Posterior vena cava (tissue), 2 donors: ENCODE measurements around the gene GPR155. TPM values are rescaled to one million over a fixed set of nuclear protein-coding genes. Genes with fewer than 3 reads are reported as not detected.
A peak's percentile ranks its signal among the peaks of the same experiment; 100 is the strongest.
"Not testable (repeated sequence)": the region's sequence is repeated elsewhere in the genome, so short reads cannot be mapped to it uniquely, and the experiment has no call there.

ENCODE experiments used
- DNase-seq: peaks from one replicate; pipeline ENCODE4 v3.0.0-alpha.2; 2020; ENCODE audit warnings: low spot score
- intact Hi-C, 2 donors: fragments of 100-400 bp; cut with DNase I; formaldehyde crosslinking; loops; one replicate each; pipeline versions ENCODE4 v1.14.1 to v1.14.2; 2022 to 2023
- total RNA-seq, 2 donors: library from RNA; stranded (reverse); fragmentation: NEBNext Ultra II Directional; extraction: Animal tissue kit (Norgen Biotek cat#: 25700); gene quantifications; one replicate each; pipeline ENCODE4 v1.2.1, GENCODE V29; 2021
- donor health status: DM: yes; HTN: yes; CAD: no.
- donor health status: DM: yes; HTN: yes; CAD: no.

GPR155 gene
- total RNA-seq, 2 donors from 2014 or later: 9.7 to 10.4 TPM

- intact Hi-C loops: no loop called here
- DNase-seq: no peak
These were observed 41.6 kb downstream of the GPR155 start for GRCh38 chr2:174445248-174445647.

GRCh38 chr2:174444761-174445160 is 42.1 kb downstream of the GPR155 start:
- DNase-seq: no peak
- intact Hi-C loops: no loop called here

GRCh38 chr2:174442546-174443510 is 44.0 kb downstream of the GPR155 start:
- intact Hi-C loops: no loop called here
- DNase-seq: no peak

GRCh38 chr2:174439950-174440349 is 46.9 kb downstream of the GPR155 start:
- no peak for DNase-seq
- intact Hi-C loops: no loop called here

- no peak for DNase-seq
- intact Hi-C loops: no loop called here
These were observed 47.5 kb downstream of the GPR155 start for GRCh38 chr2:174439323-174439722.

GRCh38 chr2:174438146-174438886 is 48.5 kb downstream of the GPR155 start:
- DNase-seq: no peak
- intact Hi-C loops: no loop called here

- intact Hi-C loops: no loop called here
These were observed 50.5 kb downstream of the GPR155 start for GRCh38 chr2:174436351-174436750.

GRCh38 chr2:174431902-174432301 is 54.9 kb downstream of the GPR155 start:
- intact Hi-C loops: no loop called here
- DNase-seq: no peak

More at GRCh38 chr2:174436351-174436750, 50.5 kb downstream of the GPR155 start:
- no peak for DNase-seq

GRCh38 chr2:174430066-174430465 is 56.8 kb downstream of the GPR155 start:
- DNase-seq: no peak

GRCh38 chr2:174428214-174428613 is 58.6 kb downstream of the GPR155 start:
- intact Hi-C loops: no loop called here
- no peak for DNase-seq

More at GRCh38 chr2:174430066-174430465, 56.8 kb downstream of the GPR155 start:
- intact Hi-C loops: no loop called here

- DNase-seq: no peak
- intact Hi-C loops: no loop called here
These were observed 74.6 kb downstream of the GPR155 start for GRCh38 chr2:174412256-174412655.

GRCh38 chr2:174410039-174410438 is 76.8 kb downstream of the GPR155 start:
- intact Hi-C loops, DNase-seq: not testable (repeated sequence)

GRCh38 chr2:174403628-174404027 is 83.2 kb downstream of the GPR155 start:
- intact Hi-C loops: no loop called here
- no peak for DNase-seq

GRCh38 chr2:174400853-174401252 is 86.0 kb downstream of the GPR155 start:
- intact Hi-C loops: no loop called here
- no peak for DNase-seq

GRCh38 chr2:174399171-174399570 is 87.7 kb downstream of the GPR155 start:
- intact Hi-C loops: no loop called here
- DNase-seq: no peak

- intact Hi-C loops: no loop called here
- no peak for DNase-seq
These were observed 89.1 kb downstream of the GPR155 start for GRCh38 chr2:174397773-174398172.

GRCh38 chr2:174395969-174396630 is 90.7 kb downstream of the GPR155 start:
- no peak for DNase-seq
- intact Hi-C loops: no loop called here

GRCh38 chr2:174395284-174395968 is 91.4 kb downstream of the GPR155 start, which contains the start of gene SCRN3:
Gene SCRN3 (plus strand): TSS chr2:174395730. CDS start chr2:174398284, 2,554 bp downstream.
- peak; percentile 84 for DNase-seq
- intact Hi-C loops: no loop called here

- intact Hi-C loops: no loop called here
- no peak for DNase-seq
These were observed 94.1 kb downstream of the GPR155 start for GRCh38 chr2:174392706-174393105.
